Measurements from ENCODE around the gene CDRT4. TPM values are rescaled to one million over a fixed set of nuclear protein-coding genes. Genes with fewer than 3 reads are reported as not detected.

The CDRT4 gene
- total and polyA plus RNA-seq, 2 donors (not counting 3 experiments of a cell fraction or from before 2014, with no cell fraction given) = 11.5 to 13.6 TPM

- no peaks in the 10 kb centered on the region for H4K20me1 ChIP-seq (replicated peaks; ENCODE audit: control insufficient read depth, extremely low read depth, insufficient read depth, low read length)
- no peaks in the 10 kb centered on the region for H3K27me3 ChIP-seq (ENCODE audit: control insufficient read depth in 2 of 2, insufficient read depth in 2 of 2, low read length in 2 of 2)
- no peak for FAIRE-seq
- peaks cover 4% of the 10 kb centered on the region in 2 experiments for H3K36me3 ChIP-seq (ENCODE audit: control insufficient read depth in 2 of 2, extremely low read depth in 1 of 2, insufficient read depth in 2 of 2, low read length in 2 of 2)
- H3K9me3 ChIP-seq (replicated peaks; ENCODE audit: control insufficient read depth, insufficient read depth, low read length) = no peaks in the 10 kb centered on the region
- H3K4me2 ChIP-seq (ENCODE audit: insufficient read depth, low read length) = no peak overlapping the region
- dilution Hi-C loops (cut with MboI; ENCODE audit: extremely low pct_ligation_motif_present, low sequenced_read_pairs) = no loop called here
- no peak overlapping the region for H3K4me3 ChIP-seq (replicated peaks in 1 of 3; ENCODE audit: insufficient read depth in 1 of 3, low read depth in 1 of 3, low read length in 3 of 3)
- H3K79me2 ChIP-seq (ENCODE audit: control insufficient read depth, insufficient read depth, low read length) = no peaks in the 10 kb centered on the region
- POLR2A ChIA-PET = no interaction called here
- H3K9ac ChIP-seq (replicated peaks; ENCODE audit: extremely low read depth, insufficient read depth, low read length) = no peak overlapping the region
- CTCF ChIA-PET = interaction anchor here (1.6 to 7.4 kb wide), 7 partner anchors 12 to 240 kb away, joined by 5 to 410 read pairs (median 19); partner anchors contain the start of gene PMP22
- H3K27ac ChIP-seq (ENCODE audit: insufficient read depth, low read depth, low read length) = peak overlapping the region; percentile 39
- intact Hi-C loops (cut with micrococcal nuclease) = loop anchor here (1.0 to 2.0 kb wide), 3 partner anchors 11 to 65 kb away; no protein-coding TSS in a partner anchor
- no peak overlapping the region for H2AFZ ChIP-seq (ENCODE audit: low read depth, low read length)
- BruUV-seq (replicated peaks) = no TSS peak
- TF ChIP-seq GATA2 (IDR thresholded peaks at IDR 0.05; ENCODE audit: insufficient read depth, insufficient read length, low read depth, low read length) (no peak), EZH2 (IDR thresholded peaks at IDR 0.05; ENCODE audit: borderline replicate concordance, low read depth, low read length, severe bottlenecking) (no peak), MAX (IDR thresholded peaks at IDR 0.05; ENCODE audit: insufficient read depth, insufficient read length) (no peak), FOS (IDR thresholded peaks at IDR 0.05; ENCODE audit: borderline replicate concordance, insufficient read depth, low read length) (no peak), POLR2A (IDR thresholded peaks at IDR 0.05; ENCODE audit: low read depth, low read length) (no peak), JUN (IDR thresholded peaks at IDR 0.05; ENCODE audit: borderline replicate concordance, insufficient read depth, insufficient read length, low read depth) (no peak), CTCF (IDR thresholded peaks at IDR 0.05; ENCODE audit: extremely low read depth in 1 of 2, insufficient read depth in 1 of 2, low read depth in 1 of 2, low read length in 2 of 2) (no peak), POLR2AphosphoS5 (IDR thresholded peaks at IDR 0.05; ENCODE audit: insufficient read depth, low read depth, low read length) (no peak)
- DNase-seq (ENCODE audit: low read depth, low spot score) = no peak
- H3K4me1 ChIP-seq (ENCODE audit: control insufficient read depth, extremely low read depth, insufficient read depth, low read length) = peaks cover 15% of the 10 kb centered on the region
- H3K9me1 ChIP-seq (replicated peaks; ENCODE audit: control insufficient read depth, extremely low read depth, insufficient read depth, low read length) = no peaks in the 10 kb centered on the region
Measured at GRCh38 chr17:15501793-15502192, 34.4 kb upstream of the CDRT4 start.

Measured in endothelial cell of umbilical vein (primary cell).